Endodermal cell (in vitro differentiated cells): ENCODE measurements around the gene TMEM165. TPM values are rescaled to one million over a fixed set of nuclear protein-coding genes. Genes with fewer than 3 reads are reported as not detected.

Experiments
- DNase-seq: peaks from one replicate; pipeline ENCODE4 v3.0.0-alpha.2; 2017
- H3K27ac ChIP-seq: 2 replicates; pipeline ENCODE4 v1.5.1; 2013; ENCODE audit warnings: mild to moderate bottlenecking, low read depth, low read length, moderate library complexity
- H3K27me3 ChIP-seq: 2 replicates; pipeline ENCODE4 v1.6.1; 2013; ENCODE audit warnings: mild to moderate bottlenecking, low read length, moderate library complexity; ENCODE audit not compliant: insufficient read depth, control insufficient read depth, poor library complexity, severe bottlenecking
- H3K36me3 ChIP-seq: 2 replicates; pipeline ENCODE4 v1.7.0; 2013; ENCODE audit warnings: mild to moderate bottlenecking, low read length, moderate library complexity; ENCODE audit not compliant: control insufficient read depth, insufficient read depth
- H3K4me1 ChIP-seq: one replicate; pipeline ENCODE4 v1.7.0; 2013; ENCODE audit warnings: low read length; ENCODE audit not compliant: control insufficient read depth, insufficient read depth
- H3K4me3 ChIP-seq: 2 replicates; pipeline ENCODE4 v1.5.1; 2013; ENCODE audit warnings: mild to moderate bottlenecking, low read length, moderate library complexity
- H3K9ac ChIP-seq: 2 replicates; pipeline ENCODE4 v1.6.1; 2013; ENCODE audit warnings: mild to moderate bottlenecking, low read length, moderate library complexity; ENCODE audit not compliant: poor library complexity, severe bottlenecking; ENCODE audit errors: extremely low read depth
- H3K9me3 ChIP-seq: 2 replicates; pipeline ENCODE4 v1.6.1; 2013; ENCODE audit warnings: mild to moderate bottlenecking, low read length, moderate library complexity; ENCODE audit not compliant: control insufficient read depth
- H3K27ac Mint-ChIP-seq: 2 replicates; pipeline ENCODE4 v1.8.0; 2020; ENCODE audit warnings: mixed read lengths
- H3K27me3 Mint-ChIP-seq: 2 replicates; pipeline ENCODE4 v1.8.0; 2021; ENCODE audit warnings: mild to moderate bottlenecking, mixed read lengths; ENCODE audit not compliant: insufficient read depth
- H3K36me3 Mint-ChIP-seq: 2 replicates; pipeline ENCODE4 v1.8.0; 2020; ENCODE audit warnings: low read depth, mixed read lengths
- H3K4me1 Mint-ChIP-seq: 2 replicates; pipeline ENCODE4 v1.8.0; 2020; ENCODE audit warnings: mixed read lengths
- H3K4me3 Mint-ChIP-seq: 2 replicates; pipeline ENCODE4 v1.8.0; 2020; ENCODE audit warnings: mild to moderate bottlenecking, moderate library complexity, mixed read lengths
- H3K9me3 Mint-ChIP-seq: 2 replicates; pipeline ENCODE4 v1.8.0; 2020; ENCODE audit warnings: mild to moderate bottlenecking, mixed read lengths
- CTCF ChIP-seq: fragments of 200-600 bp; sonication (generic); conservative IDR thresholded peaks from 2 replicates; pipeline ENCODE4 v1.5.0; 2021; ENCODE audit warnings: antibody characterized with exemption, mild to moderate bottlenecking
- WGBS, 2 experiments: methylation state at CpG; one replicate each; pipeline versions ENCODE4 v1.1.5 to v1.1.7; 2013; ENCODE audit warnings: missing lambda C conversion rate in 2 of 2, mixed read lengths in 1 of 2; ENCODE audit not compliant: insufficient coverage in 1 of 2, insufficient read length in 1 of 2; 5-methylcytosine and 5-hydroxymethylcytosine counted together
- total RNA-seq, 2 donors: library from RNA; stranded (reverse); fragmentation: NEBNext Ultra II Directional in 1 of 2; extraction: Animal tissue kit (Norgen Biotek cat#: 25700) in 1 of 2; gene quantifications; 2 replicates in 1 of 2; 3 replicates in 1 of 2; pipeline ENCODE4 v1.2.1, GENCODE V29; 2021

TMEM165 gene
- total RNA-seq, 2 donors from 2014 or later = 90.5 to 100 TPM

- Histone ChIP-seq H3K9me3 (peaks cover 8% of the 10 kb centered on the region), H3K27ac (no peak overlapping the region), H3K9ac (no peak overlapping the region), H3K4me1 (no peaks in the 10 kb centered on the region), H3K4me3 (no peak overlapping the region), H3K36me3 (peaks cover 60% of the 10 kb centered on the region), H3K27me3 (no peaks in the 10 kb centered on the region)
- Mint-ChIP-seq H3K27me3 (no peaks in the 10 kb centered on the region), H3K9me3 (peaks cover 3% of the 10 kb centered on the region), H3K4me3 (no peak overlapping the region), H3K4me1 (peaks cover 14% of the 10 kb centered on the region), H3K36me3 (peaks cover 51% of the 10 kb centered on the region), H3K27ac (no peak overlapping the region)
- 91 to 100% methylated on average over 3 of the region's 3 CpGs for WGBS, 2 experiments
- no peak for TF ChIP-seq CTCF
- DNase-seq = no peak
Measured at GRCh38 chr4:55405073-55405472, 9.3 kb downstream of the TMEM165 start.

GRCh38 chr4:55406545-55406944 is 10.8 kb downstream of the TMEM165 start:
- H3K27ac ChIP-seq = no peak overlapping the region
- peaks cover 14% of the 10 kb centered on the region for H3K4me1 Mint-ChIP-seq

GRCh38 chr4:55407119-55407518 is 11.4 kb downstream of the TMEM165 start:
- H3K27ac Mint-ChIP-seq = no peak overlapping the region

More at GRCh38 chr4:55406545-55406944, 10.8 kb downstream of the TMEM165 start:
- Mint-ChIP-seq H3K4me3 (no peak overlapping the region), H3K9me3 (peaks cover 3% of the 10 kb centered on the region), H3K27ac (no peak overlapping the region), H3K27me3 (no peaks in the 10 kb centered on the region), H3K36me3 (peaks cover 44% of the 10 kb centered on the region)
- Histone ChIP-seq H3K9ac (no peak overlapping the region), H3K4me3 (no peak overlapping the region), H3K27me3 (no peaks in the 10 kb centered on the region), H3K36me3 (peaks cover 61% of the 10 kb centered on the region), H3K4me1 (no peaks in the 10 kb centered on the region), H3K9me3 (peaks cover 8% of the 10 kb centered on the region)
- no peak for DNase-seq
- no peak for TF ChIP-seq CTCF
- WGBS, 2 experiments = 100% methylated on average over 1 of the region's 2 CpGs; no CpG with 5 or more reads in 1 of the 2 experiments

More at GRCh38 chr4:55407119-55407518, 11.4 kb downstream of the TMEM165 start:
- Histone ChIP-seq H3K9me3 (peaks cover 8% of the 10 kb centered on the region), H3K4me1 (no peaks in the 10 kb centered on the region), H3K36me3 (peaks cover 67% of the 10 kb centered on the region), H3K27me3 (no peaks in the 10 kb centered on the region), H3K9ac (no peak overlapping the region), H3K27ac (no peak overlapping the region), H3K4me3 (no peak overlapping the region)
- H3K4me3 Mint-ChIP-seq = no peak overlapping the region
- peaks cover 49% of the 10 kb centered on the region for H3K36me3 Mint-ChIP-seq
- H3K9me3 Mint-ChIP-seq = peaks cover 3% of the 10 kb centered on the region
- no peak for DNase-seq
- 96% methylated on average over 3 of the region's 3 CpGs; no CpG with 5 or more reads in 1 of the 2 experiments for WGBS, 2 experiments
- no peak for TF ChIP-seq CTCF
- H3K27me3 Mint-ChIP-seq = no peaks in the 10 kb centered on the region
- peaks cover 14% of the 10 kb centered on the region for H3K4me1 Mint-ChIP-seq
